Effector memory CD8-positive, alpha-beta T cell (primary cell): ENCODE data around the gene TSNAX.

Experiments used
- ATAC-seq: fragments of 150-1000 bp; cut with Tn5 transposase; replicated peaks from 2 replicates; pipeline ENCODE4 v1.10.0; 2021; ENCODE audit warnings: mild to moderate bottlenecking, moderate library complexity
- DNase-seq, 3 experiments: peaks; one replicate each; pipeline ENCODE4 v3.0.0; 2021
- H3K27ac Mint-ChIP-seq, 2 donors: one replicate each; pipeline ENCODE4 v1.8.0; 2022; ENCODE audit warnings: mild to moderate bottlenecking in 2 of 2, mixed read lengths in 2 of 2, moderate library complexity in 2 of 2
- H3K27me3 Mint-ChIP-seq, 2 donors: one replicate each; pipeline ENCODE4 v1.8.0; 2022; ENCODE audit warnings: mixed read lengths in 2 of 2
- H3K36me3 Mint-ChIP-seq: one replicate; pipeline ENCODE4 v1.8.0; 2022; ENCODE audit warnings: mild to moderate bottlenecking, moderate library complexity, mixed read lengths; ENCODE audit not compliant: insufficient read depth
- H3K4me1 Mint-ChIP-seq, 2 donors: one replicate each; pipeline ENCODE4 v1.8.0; 2022; ENCODE audit warnings: low read depth in 2 of 2, mixed read lengths in 2 of 2
- H3K4me3 Mint-ChIP-seq, 2 donors: one replicate each; pipeline ENCODE4 v1.8.0; 2022; ENCODE audit warnings: mild to moderate bottlenecking in 2 of 2, mixed read lengths in 2 of 2, moderate library complexity in 2 of 2
- H3K9me3 Mint-ChIP-seq, 2 donors: one replicate each; pipeline ENCODE4 v1.8.0; 2022; ENCODE audit warnings: mixed read lengths in 2 of 2
- total RNA-seq, 9 experiments: gene quantifications; one replicate each; lab custom pipeline; 2026; lab: John Stamatoyannopoulos, UW

Gene TSNAX
- total RNA-seq: 12.8 to 47.8 (median 34.0) reads per million in 9 experiments

GRCh38 chr1:231528172-231529029 is at the start of gene TSNAX:
Gene TSNAX, plus strand, starts transcription at chr1:231528669. Its CDS starts 142 bp downstream, at chr1:231528811.
- Mint-ChIP-seq H3K4me1 (peaks cover 31 to 39% of the 10 kb centered on the region in 2 donors), H3K27ac (peak within 1 kb of the TSS; percentile 99 to 100), H3K36me3 (peaks cover 52% of the 10 kb centered on the region), H3K9me3 (no peaks in the 10 kb centered on the region), H3K27me3 (no peaks in the 10 kb centered on the region), H3K4me3 (peak within 1 kb of the TSS; percentile 97)
- peak; percentile 89 to 93 (median 91) for DNase-seq
- peak; percentile 87 for ATAC-seq

- Mint-ChIP-seq H3K36me3 (no peaks in the 10 kb centered on the region), H3K27me3 (peaks cover 14 to 27% of the 10 kb centered on the region in 2 donors), H3K4me3 (no peak overlapping the region), H3K4me1 (no peaks in the 10 kb centered on the region), H3K9me3 (no peaks in the 10 kb centered on the region), H3K27ac (no peak overlapping the region)
- no peak for ATAC-seq
- no peak for DNase-seq
Observed at GRCh38 chr1:231478811-231479210, 49.7 kb upstream of the TSNAX start.

GRCh38 chr1:231480008-231480407 is 48.5 kb upstream of the TSNAX start:
- Mint-ChIP-seq H3K27me3 (peaks cover 14 to 24% of the 10 kb centered on the region in 2 donors), H3K9me3 (no peaks in the 10 kb centered on the region), H3K4me1 (no peaks in the 10 kb centered on the region), H3K27ac (no peak overlapping the region), H3K36me3 (no peaks in the 10 kb centered on the region), H3K4me3 (no peak overlapping the region)
- ATAC-seq (no peak), DNase-seq (no peak)

GRCh38 chr1:231481289-231481688 is 47.2 kb upstream of the TSNAX start:
- H3K27ac Mint-ChIP-seq: no peak overlapping the region
- no peaks in the 10 kb centered on the region for H3K9me3 Mint-ChIP-seq
- H3K4me1 Mint-ChIP-seq: no peaks in the 10 kb centered on the region
- H3K27me3 Mint-ChIP-seq: peaks cover 22 to 31% of the 10 kb centered on the region in 2 donors
- DNase-seq (no peak), ATAC-seq (no peak)
- no peaks in the 10 kb centered on the region for H3K36me3 Mint-ChIP-seq
- no peak overlapping the region for H3K4me3 Mint-ChIP-seq

- Mint-ChIP-seq H3K4me3 (no peak overlapping the region), H3K27me3 (peaks cover 18 to 26% of the 10 kb centered on the region in 2 donors), H3K36me3 (no peaks in the 10 kb centered on the region), H3K9me3 (no peaks in the 10 kb centered on the region), H3K27ac (no peak overlapping the region), H3K4me1 (no peaks in the 10 kb centered on the region)
- DNase-seq (no peak), ATAC-seq (no peak)
Observed at GRCh38 chr1:231485029-231485784, 43.3 kb upstream of the TSNAX start.

- Mint-ChIP-seq H3K27ac (no peak overlapping the region), H3K27me3 (peaks cover 12 to 18% of the 10 kb centered on the region in 2 donors), H3K9me3 (no peaks in the 10 kb centered on the region), H3K4me1 (no peaks in the 10 kb centered on the region), H3K36me3 (no peaks in the 10 kb centered on the region), H3K4me3 (no peak overlapping the region)
- ATAC-seq (no peak), DNase-seq (no peak)
Observed at GRCh38 chr1:231487019-231487418, 41.5 kb upstream of the TSNAX start.

GRCh38 chr1:231487910-231488309 is 40.6 kb upstream of the TSNAX start:
- no peaks in the 10 kb centered on the region for H3K4me1 Mint-ChIP-seq
- no peak for ATAC-seq
- H3K36me3 Mint-ChIP-seq: no peaks in the 10 kb centered on the region
- no peak overlapping the region for H3K27ac Mint-ChIP-seq
- no peak for DNase-seq
- no peaks in the 10 kb centered on the region for H3K9me3 Mint-ChIP-seq
- H3K27me3 Mint-ChIP-seq: peaks cover 12 to 18% of the 10 kb centered on the region in 2 donors
- no peak overlapping the region for H3K4me3 Mint-ChIP-seq

- ATAC-seq: no peak
- H3K4me3 Mint-ChIP-seq: no peak overlapping the region
- no peak overlapping the region for H3K27ac Mint-ChIP-seq
- no peaks in the 10 kb centered on the region for H3K4me1 Mint-ChIP-seq
- no peak for DNase-seq
- no peaks in the 10 kb centered on the region for H3K36me3 Mint-ChIP-seq
- no peaks in the 10 kb centered on the region for H3K27me3 Mint-ChIP-seq
- peaks cover 0 to 5% of the 10 kb centered on the region in 2 donors for H3K9me3 Mint-ChIP-seq
Observed at GRCh38 chr1:231493421-231494185, 34.9 kb upstream of the TSNAX start.

- no peaks in the 10 kb centered on the region for H3K4me1 Mint-ChIP-seq
- no peak overlapping the region for H3K4me3 Mint-ChIP-seq
- no peaks in the 10 kb centered on the region for H3K27me3 Mint-ChIP-seq
- no peaks in the 10 kb centered on the region for H3K36me3 Mint-ChIP-seq
- DNase-seq: no peak
- H3K9me3 Mint-ChIP-seq: peaks cover 0 to 6% of the 10 kb centered on the region in 2 donors
- no peak overlapping the region for H3K27ac Mint-ChIP-seq
- no peak for ATAC-seq
Observed at GRCh38 chr1:231494439-231495110, 33.9 kb upstream of the TSNAX start.

GRCh38 chr1:231497629-231498152 is 30.8 kb upstream of the TSNAX start:
- peaks cover 6 to 10% of the 10 kb centered on the region in 2 donors for H3K9me3 Mint-ChIP-seq
- ATAC-seq (no peak), DNase-seq (no peak)
- no peak overlapping the region for H3K4me3 Mint-ChIP-seq
- no peak overlapping the region for H3K27ac Mint-ChIP-seq
- H3K27me3 Mint-ChIP-seq: peaks cover 0 to 3% of the 10 kb centered on the region in 2 donors
- no peaks in the 10 kb centered on the region for H3K4me1 Mint-ChIP-seq
- no peaks in the 10 kb centered on the region for H3K36me3 Mint-ChIP-seq

GRCh38 chr1:231499148-231499763 is 29.2 kb upstream of the TSNAX start:
- Mint-ChIP-seq H3K4me3 (no peak overlapping the region), H3K27ac (no peak overlapping the region), H3K9me3 (peaks cover 8 to 10% of the 10 kb centered on the region in 2 donors), H3K27me3 (peaks cover 2 to 9% of the 10 kb centered on the region in 2 donors), H3K36me3 (peaks cover 2% of the 10 kb centered on the region), H3K4me1 (no peaks in the 10 kb centered on the region)
- DNase-seq (no peak), ATAC-seq (no peak)

- no peak for DNase-seq
- no peak overlapping the region for H3K27ac Mint-ChIP-seq
- no peak for ATAC-seq
- H3K9me3 Mint-ChIP-seq: peaks cover 8 to 10% of the 10 kb centered on the region in 2 donors
- H3K4me3 Mint-ChIP-seq: no peak overlapping the region
- H3K27me3 Mint-ChIP-seq: peaks cover 17 to 23% of the 10 kb centered on the region in 2 donors
- no peaks in the 10 kb centered on the region for H3K4me1 Mint-ChIP-seq
- peaks cover 2% of the 10 kb centered on the region for H3K36me3 Mint-ChIP-seq
Observed at GRCh38 chr1:231500666-231501065, 27.8 kb upstream of the TSNAX start.
